NT2/D1 (cell line): ENCODE results near the gene SCARF2.

Experiments used
- SUZ12 ChIP-seq: IDR thresholded peaks from 2 replicates; pipeline ENCODE4 v1.6.1; 2011; ENCODE audit not compliant: insufficient read length, insufficient read depth; ENCODE audit errors: extremely low read depth
- YY1 ChIP-seq: IDR thresholded peaks from 2 replicates; pipeline ENCODE4 v1.6.1; 2011; ENCODE audit not compliant: insufficient read length, insufficient read depth
- ZNF274 ChIP-seq: IDR thresholded peaks from 2 replicates; pipeline ENCODE4 v1.6.1; 2011; ENCODE audit warnings: mild to moderate bottlenecking, low read depth, low read length

DNA sequence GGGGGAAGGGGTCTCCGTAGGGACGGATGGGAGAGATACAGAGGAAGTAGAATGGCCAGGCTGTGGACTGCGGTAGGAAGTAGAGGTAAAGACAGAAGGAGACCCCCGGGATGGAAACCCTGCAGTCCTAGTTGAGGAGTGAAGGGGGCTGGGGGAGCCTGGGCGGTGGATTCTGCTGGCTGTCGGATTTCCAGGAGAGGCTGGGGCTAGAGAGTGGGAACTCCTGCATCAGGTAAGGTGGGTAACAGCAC, 727 bp upstream of the SCARF2 start:
- no peak for TF ChIP-seq ZNF274
- no peak for TF ChIP-seq YY1
- no peak for TF ChIP-seq SUZ12
